Psoas muscle (tissue), 8 donors: Measurements from ENCODE around the gene ARL13B. TPM values are rescaled to one million over a fixed set of nuclear protein-coding genes. Genes with fewer than 3 reads are reported as not detected.

Experiments used
- ATAC-seq, 4 donors: fragments of 200-7000 bp; cut with Tn5 transposase; one replicate each; pipeline ENCODE4 v1.9.1; 2020; ENCODE audit warnings: moderate library complexity in 3 of 4, mild to moderate bottlenecking in 2 of 4
- DNase-seq, 2 donors: peaks; one replicate each; pipeline ENCODE4 v3.0.0-alpha.2; 2020
- H3K27ac ChIP-seq: fragments of 200-600 bp; one replicate; pipeline ENCODE4 v1.8.0; 2022
- H3K27me3 ChIP-seq, 3 donors: fragments of 200-600 bp in 1 of 3; one replicate each; pipeline versions ENCODE4 v1.6.1 to v1.8.0; 2013 to 2022; ENCODE audit warnings: low read length in 2 of 3, mild to moderate bottlenecking in 2 of 3, moderate library complexity in 1 of 3; ENCODE audit not compliant: insufficient read depth in 3 of 3
- H3K36me3 ChIP-seq, 2 donors: fragments of 200-600 bp in 1 of 2; one replicate each; pipeline versions ENCODE4 v1.6.1 to v1.8.0; 2013 to 2022; ENCODE audit warnings: low read depth in 1 of 2, mild to moderate bottlenecking in 1 of 2, moderate library complexity in 1 of 2; ENCODE audit not compliant: insufficient read depth in 1 of 2
- H3K4me1 ChIP-seq: fragments of 200-600 bp; one replicate; pipeline ENCODE4 v1.8.0; 2022
- H3K4me3 ChIP-seq: fragments of 200-600 bp; one replicate; pipeline ENCODE4 v1.8.0; 2022; ENCODE audit warnings: mild to moderate bottlenecking
- H3K9me3 ChIP-seq: fragments of 200-600 bp; one replicate; pipeline ENCODE4 v1.8.0; 2022
- WGBS, 3 donors: extraction: QIAGEN DNeasy Blood & Tissue Kit; methylation state at CpG; one replicate each; pipeline versions ENCODE4 v1.1.6 to v1.1.7; 2013; 5-methylcytosine and 5-hydroxymethylcytosine counted together
- intact Hi-C, 2 donors: fragments of 100-400 bp; cut with DNase I; formaldehyde crosslinking; loops; one replicate each; pipeline versions ENCODE4 v1.11.0 to v1.14.2; 2022
- polyA plus RNA-seq, 3 donors: library from polyadenylated mRNA; stranded (reverse); fragments of 200-250 nt; gene quantifications; one replicate each; pipeline ENCODE4 v1.2.3, GENCODE V29; 2013
- total RNA-seq, 4 donors: library from RNA; stranded (reverse); fragmentation: NEBNext Ultra II Directional in 2 of 4; extraction: Animal tissue kit (Norgen Biotek cat#: 25700) in 2 of 4; gene quantifications; one replicate each; pipeline versions ENCODE4 v1.2.1 to v1.2.4, GENCODE V29; 2021 to 2023
- TF ChIP-seq, protein P1 (sequence below): fragments of 200-600 bp; IDR thresholded peaks from one replicate; pipeline ENCODE4 v1.8.0; 2022; ENCODE audit warnings: antibody characterized with exemption
- donor health status: healthy with polysubstance abuse.
- donor health status: DM: no; HTN: no; CAD: no; lungs with moderate emphysema.
- donor health status: Bipolar disorder and iron deficiency.
- donor health status: healthy.
- donor health status: DM: yes; HTN: yes; CAD: no.
- donor health status: DM: no; HTN: no; CAD: no.
- donor health status: DM: no; HTN: no; CAD: no.
- donor health status: DM: yes; HTN: yes; CAD: no.

Gene ARL13B
- total and polyA plus RNA-seq, 7 donors, result 0.86 to 2.6 (median 1.8) TPM

DNA sequence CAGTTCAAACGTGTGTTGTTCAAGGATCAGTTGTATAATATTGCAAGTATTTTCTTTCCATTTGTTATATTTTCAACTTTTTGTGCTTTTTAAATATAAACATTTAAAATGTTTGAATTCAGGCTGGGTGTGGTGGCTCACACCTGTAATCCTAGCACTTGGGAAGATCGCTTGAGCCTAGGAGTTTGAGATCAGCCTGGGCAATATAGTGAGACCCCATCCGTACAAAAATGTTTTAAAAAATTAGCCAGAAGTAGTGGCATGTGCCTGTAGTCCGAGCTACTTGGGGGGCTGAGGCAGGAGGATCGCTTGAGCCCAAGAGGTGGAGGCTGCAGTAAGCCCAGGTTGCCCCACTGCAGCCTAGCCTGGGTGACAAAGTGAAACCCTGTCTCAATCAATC is 4.7 kb downstream of the ARL13B start:
- Histone ChIP-seq H3K27ac (no peak overlapping the region), H3K36me3 (no peaks in the 10 kb centered on the region), H3K9me3 (no peaks in the 10 kb centered on the region), H3K27me3 (no peaks in the 10 kb centered on the region), H3K4me1 (peaks cover 9% of the 10 kb centered on the region), H3K4me3 (no peak overlapping the region)
- WGBS, 3 donors, result 90 to 97% (median 92%) methylated on average over 5 of the region's 5 CpGs
- TF ChIP-seq, protein P1, sequence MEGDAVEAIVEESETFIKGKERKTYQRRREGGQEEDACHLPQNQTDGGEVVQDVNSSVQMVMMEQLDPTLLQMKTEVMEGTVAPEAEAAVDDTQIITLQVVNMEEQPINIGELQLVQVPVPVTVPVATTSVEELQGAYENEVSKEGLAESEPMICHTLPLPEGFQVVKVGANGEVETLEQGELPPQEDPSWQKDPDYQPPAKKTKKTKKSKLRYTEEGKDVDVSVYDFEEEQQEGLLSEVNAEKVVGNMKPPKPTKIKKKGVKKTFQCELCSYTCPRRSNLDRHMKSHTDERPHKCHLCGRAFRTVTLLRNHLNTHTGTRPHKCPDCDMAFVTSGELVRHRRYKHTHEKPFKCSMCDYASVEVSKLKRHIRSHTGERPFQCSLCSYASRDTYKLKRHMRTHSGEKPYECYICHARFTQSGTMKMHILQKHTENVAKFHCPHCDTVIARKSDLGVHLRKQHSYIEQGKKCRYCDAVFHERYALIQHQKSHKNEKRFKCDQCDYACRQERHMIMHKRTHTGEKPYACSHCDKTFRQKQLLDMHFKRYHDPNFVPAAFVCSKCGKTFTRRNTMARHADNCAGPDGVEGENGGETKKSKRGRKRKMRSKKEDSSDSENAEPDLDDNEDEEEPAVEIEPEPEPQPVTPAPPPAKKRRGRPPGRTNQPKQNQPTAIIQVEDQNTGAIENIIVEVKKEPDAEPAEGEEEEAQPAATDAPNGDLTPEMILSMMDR, result no peak
- DNase-seq (no peak), ATAC-seq (no peak)
- intact Hi-C loops, result no loop called here

DNA sequence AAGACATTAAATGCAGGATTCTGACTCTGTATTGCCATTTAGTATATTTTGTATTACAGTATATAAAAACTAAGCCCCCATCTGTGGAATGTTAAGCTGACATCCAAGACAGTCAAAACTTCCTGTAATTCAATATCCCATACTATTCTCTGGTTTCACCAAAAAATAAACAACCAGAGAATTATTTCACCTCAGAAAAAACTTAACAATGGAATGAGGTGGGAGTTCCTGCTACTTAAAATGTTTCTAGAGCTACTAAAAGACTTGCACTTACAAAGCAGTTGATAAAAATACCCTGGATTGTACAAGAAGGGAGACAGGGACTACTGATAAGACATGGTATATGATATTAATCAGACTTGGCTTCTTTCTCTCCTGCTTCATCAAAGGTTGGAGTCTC is 8.3 kb downstream of the ARL13B start:
- H3K9me3 ChIP-seq, result no peaks in the 10 kb centered on the region
- intact Hi-C loops, result no loop called here
- H3K27me3 ChIP-seq, result no peaks in the 10 kb centered on the region
- H3K4me1 ChIP-seq, result no peaks in the 10 kb centered on the region
- TF ChIP-seq, protein P1, result no peak
- no peak for DNase-seq
- no peak overlapping the region for H3K4me3 ChIP-seq
- no peak for ATAC-seq
- no peak overlapping the region for H3K27ac ChIP-seq
- no peaks in the 10 kb centered on the region for H3K36me3 ChIP-seq

DNA sequence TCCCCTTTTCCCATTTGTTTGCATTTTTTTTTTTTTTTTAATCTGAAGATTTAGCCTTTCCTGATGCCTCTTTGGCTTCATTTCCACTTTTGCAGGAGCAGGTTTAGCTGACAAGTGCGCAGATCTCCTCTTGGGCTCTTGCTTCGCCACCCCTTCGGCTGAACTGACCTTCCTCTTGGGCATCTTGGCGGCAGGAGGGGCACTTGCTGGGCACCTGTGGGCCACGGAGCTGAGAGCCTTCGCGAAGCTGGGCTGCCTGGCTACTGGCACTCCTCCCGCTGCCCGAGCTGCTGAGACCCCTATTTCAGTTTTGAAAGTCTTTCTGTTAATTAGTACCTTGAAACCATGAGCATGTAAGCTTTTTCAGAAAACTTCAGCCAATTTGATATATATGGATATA is 8.8 kb downstream of the ARL13B start:
- Histone ChIP-seq H3K4me1 (no peaks in the 10 kb centered on the region), H3K9me3 (no peaks in the 10 kb centered on the region), H3K4me3 (no peak overlapping the region), H3K27me3 (no peaks in the 10 kb centered on the region), H3K36me3 (no peaks in the 10 kb centered on the region), H3K27ac (no peak overlapping the region)
- DNase-seq (no peak), ATAC-seq (no peak)
- WGBS, 3 donors, result 91 to 99% (median 95%) methylated on average over 9 of the region's 9 CpGs
- intact Hi-C loops, result no loop called here
- TF ChIP-seq, protein P1, result no peak

DNA sequence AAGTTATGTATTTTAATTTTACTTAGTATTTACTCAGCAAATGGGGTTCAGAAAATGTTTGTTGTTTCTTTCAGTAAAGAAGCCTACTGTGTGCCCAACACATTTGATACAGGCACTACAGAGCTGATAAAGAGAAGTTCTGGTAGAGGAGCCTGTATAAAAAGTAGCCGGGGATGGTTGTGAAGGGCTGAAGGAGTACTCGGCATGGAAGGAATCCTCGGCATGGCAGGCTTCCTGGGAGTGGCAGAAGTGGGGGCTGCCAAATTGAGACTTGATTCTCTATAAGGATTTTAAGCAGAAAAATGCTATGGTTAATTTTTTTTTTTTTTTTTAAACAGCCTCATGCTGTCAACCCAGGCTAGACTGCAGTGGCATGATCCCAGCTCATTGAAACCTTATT is 9.3 kb downstream of the ARL13B start:
- H3K4me1 ChIP-seq, result no peaks in the 10 kb centered on the region
- intact Hi-C loops, result no loop called here
- H3K27ac ChIP-seq, result no peak overlapping the region
- no peaks in the 10 kb centered on the region for H3K36me3 ChIP-seq
- 56 to 62% (median 58%) methylated on average over 3 of the region's 3 CpGs for WGBS, 3 donors
- no peaks in the 10 kb centered on the region for H3K9me3 ChIP-seq
- DNase-seq, result no peak
- no peak for ATAC-seq
- TF ChIP-seq, protein P1, result no peak
- no peaks in the 10 kb centered on the region for H3K27me3 ChIP-seq
- H3K4me3 ChIP-seq, result no peak overlapping the region

DNA sequence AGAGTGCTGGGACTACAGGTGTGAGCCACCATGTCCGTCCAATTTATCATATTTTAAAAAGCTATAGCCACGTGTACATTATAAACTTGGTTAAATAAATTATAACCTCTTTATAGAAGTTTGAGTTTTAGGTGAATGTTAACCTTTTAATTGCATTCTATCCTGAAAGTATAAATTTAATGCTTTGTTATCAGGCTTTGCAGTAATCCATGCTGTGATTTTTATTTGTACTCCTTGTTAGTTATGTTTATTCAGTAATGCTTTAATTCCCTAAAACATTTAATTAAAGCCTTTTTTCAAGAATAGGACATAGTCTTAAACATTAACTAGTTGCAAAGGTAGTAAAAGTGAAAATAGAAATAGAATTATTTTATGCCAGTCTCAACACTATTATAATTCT is 11.7 kb downstream of the ARL13B start:
- intact Hi-C loops, result no loop called here
- TF ChIP-seq, protein P1, result no peak
- no peaks in the 10 kb centered on the region for H3K36me3 ChIP-seq
- no peaks in the 10 kb centered on the region for H3K27me3 ChIP-seq
- ATAC-seq, result no peak
- no peak overlapping the region for H3K4me3 ChIP-seq
- H3K4me1 ChIP-seq, result no peaks in the 10 kb centered on the region
- no peak for DNase-seq
- 78 to 82% (median 79%) methylated on average over 2 of the region's 2 CpGs for WGBS, 3 donors
- no peaks in the 10 kb centered on the region for H3K9me3 ChIP-seq
- H3K27ac ChIP-seq, result no peak overlapping the region
